Caco-2 (cell line): Measurements from ENCODE around the gene ITGB1. TPM values are rescaled to one million over a fixed set of nuclear protein-coding genes. Genes with fewer than 3 reads are reported as not detected.

Experiments
- BruUV-seq: library from RNA; stranded (reverse); fragments of 400-500 nt; replicated peaks from 2 replicates; lab custom pipeline; 2021; lab: Mats Ljungman, UMichigan
- CTCF ChIA-PET: fragments of 300-600 bp; sonication (Branson Sonifier 250); formaldehyde crosslinking; loops from one replicate; lab custom pipeline; 2022; ENCODE audit warnings: antibody characterized with exemption; lab: Charles Lee
- POLR2A ChIA-PET: fragments of 300-600 bp; sonication (Branson Sonifier 250); formaldehyde crosslinking; loops from one replicate; lab custom pipeline; 2022; ENCODE audit warnings: antibody characterized with exemption; lab: Charles Lee
- DNase-seq, 2 experiments: peaks; one replicate each; pipeline versions ENCODE4 v3.0.0 to v3.0.0-alpha.2; 2020 to 2022
- H3K27me3 ChIP-seq: replicated peaks from 2 replicates; pipeline ENCODE4 v1.6.0; 2011; ENCODE audit warnings: low read length; ENCODE audit not compliant: control insufficient read depth, insufficient read depth
- H3K36me3 ChIP-seq: 2 replicates; pipeline ENCODE4 v1.5.1; 2011; ENCODE audit warnings: low read length; ENCODE audit not compliant: control insufficient read depth, insufficient read depth
- H3K4me1 ChIP-seq: fragments of 250-450 bp; sonication (Bioruptor Pico); 2 replicates; pipeline ENCODE4 v1.5.1; 2020; ENCODE audit warnings: mild to moderate bottlenecking
- H3K4me3 ChIP-seq: 2 replicates; pipeline ENCODE4 v1.5.1; 2011; ENCODE audit warnings: low read depth, mild to moderate bottlenecking, control low read depth, low read length
- H3K9me3 ChIP-seq: fragments of 250-450 bp; sonication (Bioruptor Pico); 2 replicates; pipeline ENCODE4 v1.5.1; 2020; ENCODE audit warnings: mild to moderate bottlenecking, moderate library complexity
- H3K27ac Mint-ChIP-seq: one replicate; pipeline ENCODE4 v1.8.0; 2022; ENCODE audit warnings: mixed read lengths; ENCODE audit not compliant: unreplicated experiment
- H3K27me3 Mint-ChIP-seq: one replicate; pipeline ENCODE4 v1.8.0; 2022; ENCODE audit warnings: mixed read lengths; ENCODE audit not compliant: insufficient read depth, unreplicated experiment
- H3K36me3 Mint-ChIP-seq: one replicate; pipeline ENCODE4 v1.8.0; 2022; ENCODE audit warnings: mild to moderate bottlenecking, mixed read lengths; ENCODE audit not compliant: insufficient read depth, unreplicated experiment
- H3K4me1 Mint-ChIP-seq: one replicate; pipeline ENCODE4 v1.8.0; 2022; ENCODE audit warnings: low read depth, mixed read lengths; ENCODE audit not compliant: unreplicated experiment
- H3K4me3 Mint-ChIP-seq: one replicate; pipeline ENCODE4 v1.8.0; 2022; ENCODE audit warnings: mild to moderate bottlenecking, moderate library complexity, mixed read lengths; ENCODE audit not compliant: unreplicated experiment
- H3K9me3 Mint-ChIP-seq: one replicate; pipeline ENCODE4 v1.8.0; 2022; ENCODE audit warnings: mixed read lengths; ENCODE audit not compliant: unreplicated experiment
- intact Hi-C: fragments of 100-400 bp; cut with micrococcal nuclease; formaldehyde crosslinking; loops from one replicate; pipeline ENCODE4 v1.10.0; 2022; ENCODE audit not compliant: unreplicated experiment
- total RNA-seq: library from RNA; stranded (reverse); gene quantifications from 2 replicates; pipeline ENCODE4 v1.2.3, GENCODE V29; 2022
- TF ChIP-seq, protein P1 (sequence below), 2 experiments: fragments of 200-600 bp in 1 of 2; IDR thresholded peaks; 1 replicate in 1 of 2; 2 replicates in 1 of 2; pipeline versions ENCODE4 v1.5.1 to v1.8.0; 2011 to 2022; ENCODE audit warnings: antibody characterized with exemption in 1 of 2, control low read depth in 1 of 2, inconsistent platforms in 1 of 2, low read depth in 1 of 2, low read length in 1 of 2, mild to moderate bottlenecking in 1 of 2, moderate library complexity in 1 of 2; ENCODE audit not compliant: insufficient read depth in 1 of 2, severe bottlenecking in 1 of 2, unreplicated experiment in 1 of 2

Gene ITGB1
- total RNA-seq, 1 experiment from 2014 or later = 474 TPM

DNA sequence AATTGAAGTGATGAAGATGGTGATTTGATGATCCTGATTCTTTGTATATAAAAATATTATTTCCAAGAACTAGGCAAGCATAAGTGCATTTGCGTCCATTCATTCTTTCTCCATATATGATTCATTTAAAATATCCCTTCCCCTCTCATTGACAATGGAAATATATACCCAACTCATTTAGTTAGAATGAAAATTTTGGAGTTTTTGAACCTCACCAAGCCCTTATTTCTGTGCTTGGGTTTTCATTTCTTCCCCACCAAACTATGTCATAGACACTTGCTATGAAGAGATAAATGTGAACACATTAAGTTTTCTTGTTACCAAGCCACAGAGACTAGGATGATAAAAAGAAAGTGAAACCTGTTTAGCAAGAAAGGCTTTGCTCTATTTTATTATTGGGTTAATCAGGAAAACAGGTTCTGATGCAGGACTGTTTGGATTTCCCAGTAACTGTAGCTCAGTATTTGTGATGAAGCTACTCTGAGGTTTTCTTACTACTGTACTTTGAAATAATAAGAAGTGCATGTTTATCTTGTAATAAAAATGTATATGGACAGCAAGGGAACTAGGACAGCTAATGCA is 68.3 kb downstream of the ITGB1 start:
- Mint-ChIP-seq H3K36me3 (peaks cover 7% of the 10 kb centered on the region), H3K27ac (no peak overlapping the region), H3K4me1 (no peaks in the 10 kb centered on the region), H3K27me3 (no peaks in the 10 kb centered on the region), H3K9me3 (no peaks in the 10 kb centered on the region), H3K4me3 (no peak overlapping the region)
- TF ChIP-seq, protein P1, sequence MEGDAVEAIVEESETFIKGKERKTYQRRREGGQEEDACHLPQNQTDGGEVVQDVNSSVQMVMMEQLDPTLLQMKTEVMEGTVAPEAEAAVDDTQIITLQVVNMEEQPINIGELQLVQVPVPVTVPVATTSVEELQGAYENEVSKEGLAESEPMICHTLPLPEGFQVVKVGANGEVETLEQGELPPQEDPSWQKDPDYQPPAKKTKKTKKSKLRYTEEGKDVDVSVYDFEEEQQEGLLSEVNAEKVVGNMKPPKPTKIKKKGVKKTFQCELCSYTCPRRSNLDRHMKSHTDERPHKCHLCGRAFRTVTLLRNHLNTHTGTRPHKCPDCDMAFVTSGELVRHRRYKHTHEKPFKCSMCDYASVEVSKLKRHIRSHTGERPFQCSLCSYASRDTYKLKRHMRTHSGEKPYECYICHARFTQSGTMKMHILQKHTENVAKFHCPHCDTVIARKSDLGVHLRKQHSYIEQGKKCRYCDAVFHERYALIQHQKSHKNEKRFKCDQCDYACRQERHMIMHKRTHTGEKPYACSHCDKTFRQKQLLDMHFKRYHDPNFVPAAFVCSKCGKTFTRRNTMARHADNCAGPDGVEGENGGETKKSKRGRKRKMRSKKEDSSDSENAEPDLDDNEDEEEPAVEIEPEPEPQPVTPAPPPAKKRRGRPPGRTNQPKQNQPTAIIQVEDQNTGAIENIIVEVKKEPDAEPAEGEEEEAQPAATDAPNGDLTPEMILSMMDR (IDR thresholded peaks at IDR 0.05; ENCODE audit: insufficient read depth in 1 of 2, low read depth in 1 of 2, low read length in 1 of 2, severe bottlenecking in 1 of 2, unreplicated experiment in 1 of 2) = no peak
- BruUV-seq = no TSS peak
- no peaks in the 10 kb centered on the region for H3K36me3 ChIP-seq
- no peaks in the 10 kb centered on the region for H3K9me3 ChIP-seq
- POLR2A ChIA-PET = no interaction called here
- DNase-seq = no peak
- no peaks in the 10 kb centered on the region for H3K27me3 ChIP-seq
- intact Hi-C loops = loop anchor here (5.0 to 10.0 kb wide), 2 partner anchors 118 to 195 kb away; no protein-coding TSS in a partner anchor
- H3K4me1 ChIP-seq = no peaks in the 10 kb centered on the region
- H3K4me3 ChIP-seq = no peak overlapping the region
- CTCF ChIA-PET = interaction anchor here (0.5 kb wide), 1 partner anchor 99 kb away, joined by 4 read pairs; no protein-coding TSS in a partner anchor

DNA sequence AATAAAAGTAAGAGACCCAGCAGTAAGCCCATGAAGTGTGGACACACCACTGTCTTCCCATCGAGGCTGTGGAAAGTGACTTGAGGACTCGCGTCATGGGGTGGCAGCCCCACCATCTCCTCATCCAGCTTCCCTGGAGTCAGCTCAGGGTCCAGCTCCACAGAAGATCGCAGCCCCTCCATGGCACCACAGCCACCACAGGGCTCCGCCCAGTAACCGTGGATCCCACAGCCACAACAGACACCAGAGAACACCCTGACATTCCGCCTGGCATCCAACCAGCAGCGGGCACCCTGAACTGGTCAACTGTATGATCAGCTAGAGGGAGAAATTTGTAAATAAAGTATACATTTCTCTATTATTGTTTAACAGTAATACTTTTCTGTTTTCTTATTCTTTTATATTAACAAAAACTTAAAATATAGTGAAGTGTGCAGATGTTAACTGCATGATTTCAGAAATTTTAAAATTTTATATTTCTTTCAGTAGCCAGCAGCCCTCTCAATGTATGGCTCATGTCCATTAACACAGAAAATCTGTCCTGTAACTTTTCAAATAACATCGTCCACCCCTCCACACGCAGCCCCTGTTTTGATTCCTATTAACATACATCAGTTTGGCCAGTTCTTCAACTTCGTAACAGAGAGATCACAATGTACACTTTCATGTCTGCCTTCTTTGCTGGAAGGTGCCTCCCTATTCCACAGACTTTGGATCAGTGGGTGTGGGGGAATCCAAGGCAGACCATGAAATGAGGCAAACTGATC is 69.7 kb downstream of the ITGB1 start:
- H3K4me1 Mint-ChIP-seq = no peaks in the 10 kb centered on the region
- H3K36me3 Mint-ChIP-seq = peaks cover 7% of the 10 kb centered on the region

DNA sequence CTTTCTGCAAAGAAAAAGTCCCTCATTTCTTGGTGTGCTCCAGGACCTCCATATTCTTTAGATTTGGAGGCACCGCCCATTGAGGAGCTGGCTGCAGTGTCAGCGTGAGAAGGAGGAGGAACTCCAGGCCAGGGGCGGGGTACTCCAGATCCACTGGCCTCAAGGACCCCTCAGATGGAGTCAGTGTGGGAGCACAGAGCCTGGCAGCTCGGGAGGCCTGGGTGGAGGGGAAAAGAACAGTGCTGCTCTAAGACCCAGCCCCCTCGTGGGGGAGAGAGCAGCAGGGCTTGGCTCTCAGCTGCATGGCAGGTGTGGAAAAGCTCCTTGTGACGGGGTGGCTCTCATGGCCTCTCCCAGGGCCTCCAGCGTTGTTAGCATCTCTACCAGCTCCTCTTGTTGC is 70.5 kb downstream of the ITGB1 start:
- Mint-ChIP-seq H3K36me3 (peaks cover 7% of the 10 kb centered on the region), H3K27me3 (no peaks in the 10 kb centered on the region), H3K9me3 (no peaks in the 10 kb centered on the region), H3K27ac (no peak overlapping the region), H3K4me1 (no peaks in the 10 kb centered on the region), H3K4me3 (no peak overlapping the region)
- no TSS peak for BruUV-seq
- CTCF ChIA-PET = no interaction called here
- Histone ChIP-seq H3K4me3 (no peak overlapping the region), H3K36me3 (no peaks in the 10 kb centered on the region), H3K4me1 (peaks cover 2% of the 10 kb centered on the region; the same call in 1 of the 2 replicates), H3K9me3 (no peaks in the 10 kb centered on the region), H3K27me3 (no peaks in the 10 kb centered on the region)
- POLR2A ChIA-PET = no interaction called here
- no peak for DNase-seq
- TF ChIP-seq, protein P1 (IDR thresholded peaks at IDR 0.05; ENCODE audit: insufficient read depth in 1 of 2, low read depth in 1 of 2, low read length in 1 of 2, severe bottlenecking in 1 of 2, unreplicated experiment in 1 of 2) = no peak
- intact Hi-C loops = loop anchor here (10.0 kb wide), 1 partner anchor 197 kb away; no protein-coding TSS in a partner anchor

More for the DNA sequence above, 69.7 kb downstream of the ITGB1 start:
- TF ChIP-seq, protein P1 (IDR thresholded peaks at IDR 0.05; ENCODE audit: insufficient read depth in 1 of 2, low read depth in 1 of 2, low read length in 1 of 2, severe bottlenecking in 1 of 2, unreplicated experiment in 1 of 2) = no peak
- no peak overlapping the region for H3K27ac Mint-ChIP-seq
- no peak overlapping the region for H3K4me3 Mint-ChIP-seq
- Histone ChIP-seq H3K27me3 (no peaks in the 10 kb centered on the region), H3K4me1 (no peaks in the 10 kb centered on the region), H3K4me3 (no peak overlapping the region), H3K36me3 (no peaks in the 10 kb centered on the region), H3K9me3 (no peaks in the 10 kb centered on the region)
- no TSS peak for BruUV-seq
- ChIA-PET POLR2A (no interaction called here), CTCF (no interaction called here)
- intact Hi-C loops = loop anchor here (10.0 kb wide), 1 partner anchor 196 kb away; no protein-coding TSS in a partner anchor
- no peak for DNase-seq
- H3K9me3 Mint-ChIP-seq = no peaks in the 10 kb centered on the region
- no peaks in the 10 kb centered on the region for H3K27me3 Mint-ChIP-seq
